ENCODE data around the gene POLRMT.
"Not testable (repeated sequence)": the region's sequence is repeated elsewhere in the genome, so short reads cannot be mapped to it uniquely, and the experiment has no call there.

Gene POLRMT

DNA sequence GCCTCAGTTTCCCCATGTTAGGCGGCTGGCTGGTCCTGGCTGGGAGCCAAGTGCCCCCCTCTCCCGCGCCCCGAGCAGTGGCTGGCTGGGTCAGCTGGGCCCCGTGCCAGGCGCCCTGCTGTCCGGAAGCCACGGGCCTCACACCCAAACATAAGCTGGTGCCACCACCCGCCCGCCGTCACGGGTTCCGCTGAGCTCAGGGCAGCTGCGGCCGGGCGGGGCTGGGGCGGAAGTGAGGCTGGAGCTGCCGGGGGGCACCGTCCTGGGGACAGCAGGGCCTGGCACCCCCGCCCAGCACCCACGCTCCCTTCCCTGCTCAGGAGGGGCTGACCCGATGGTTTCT, 24.4 kb downstream of the POLRMT start:
- no peak for DNase-seq

- DNase-seq = no peak
These were observed 25.0 kb downstream of the POLRMT start for GRCh38 chr19:608155-609003.

- no peak for DNase-seq
These were observed 25.8 kb downstream of the POLRMT start for GRCh38 chr19:607301-608154.

- peak; percentile 73 for DNase-seq
These were observed 28.0 kb downstream of the POLRMT start for GRCh38 chr19:605061-605971.

DNA sequence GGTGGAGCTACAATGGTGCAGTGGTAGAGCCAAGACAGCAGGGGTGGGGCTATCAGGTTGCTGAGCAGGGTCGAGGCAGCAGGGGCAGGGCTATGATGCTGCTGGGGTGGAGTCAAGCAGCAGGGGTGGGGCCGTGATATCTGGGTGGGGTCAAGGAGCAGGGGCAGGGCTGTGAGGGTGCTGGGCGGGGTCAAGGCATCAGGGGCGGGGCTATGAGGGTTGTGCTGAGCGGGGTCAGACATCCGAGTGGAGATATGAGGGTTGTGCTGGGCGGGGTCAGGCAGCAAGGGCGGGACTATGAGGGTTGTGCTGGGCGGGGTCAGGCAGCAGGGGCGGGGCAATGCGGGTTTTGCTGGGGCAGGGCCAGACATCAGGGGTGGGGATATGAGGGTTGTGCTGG, 29.0 kb downstream of the POLRMT start:
- DNase-seq = peak; percentile 83

GRCh38 chr19:603779-604178, 29.6 kb downstream of the POLRMT start:
- DNase-seq = peak; percentile 46

DNA sequence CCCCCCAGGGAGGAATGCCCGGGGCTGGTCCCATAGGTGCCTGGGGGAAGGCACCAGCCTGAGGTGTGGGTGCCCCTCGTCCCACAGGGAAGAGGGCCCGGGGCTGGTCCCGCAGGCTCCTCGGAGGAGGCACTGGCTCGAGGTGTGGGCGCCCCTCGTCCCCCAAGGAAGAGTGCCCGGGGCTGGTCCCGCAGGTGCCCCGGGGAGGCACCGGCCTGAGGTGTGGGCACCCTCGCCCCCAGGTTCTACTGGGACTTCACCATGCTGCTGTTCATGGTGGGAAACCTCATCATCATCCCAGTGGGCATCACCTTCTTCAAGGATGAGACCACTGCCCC, 30.1 kb downstream of the POLRMT start:
- DNase-seq = not testable (repeated sequence)

DNA sequence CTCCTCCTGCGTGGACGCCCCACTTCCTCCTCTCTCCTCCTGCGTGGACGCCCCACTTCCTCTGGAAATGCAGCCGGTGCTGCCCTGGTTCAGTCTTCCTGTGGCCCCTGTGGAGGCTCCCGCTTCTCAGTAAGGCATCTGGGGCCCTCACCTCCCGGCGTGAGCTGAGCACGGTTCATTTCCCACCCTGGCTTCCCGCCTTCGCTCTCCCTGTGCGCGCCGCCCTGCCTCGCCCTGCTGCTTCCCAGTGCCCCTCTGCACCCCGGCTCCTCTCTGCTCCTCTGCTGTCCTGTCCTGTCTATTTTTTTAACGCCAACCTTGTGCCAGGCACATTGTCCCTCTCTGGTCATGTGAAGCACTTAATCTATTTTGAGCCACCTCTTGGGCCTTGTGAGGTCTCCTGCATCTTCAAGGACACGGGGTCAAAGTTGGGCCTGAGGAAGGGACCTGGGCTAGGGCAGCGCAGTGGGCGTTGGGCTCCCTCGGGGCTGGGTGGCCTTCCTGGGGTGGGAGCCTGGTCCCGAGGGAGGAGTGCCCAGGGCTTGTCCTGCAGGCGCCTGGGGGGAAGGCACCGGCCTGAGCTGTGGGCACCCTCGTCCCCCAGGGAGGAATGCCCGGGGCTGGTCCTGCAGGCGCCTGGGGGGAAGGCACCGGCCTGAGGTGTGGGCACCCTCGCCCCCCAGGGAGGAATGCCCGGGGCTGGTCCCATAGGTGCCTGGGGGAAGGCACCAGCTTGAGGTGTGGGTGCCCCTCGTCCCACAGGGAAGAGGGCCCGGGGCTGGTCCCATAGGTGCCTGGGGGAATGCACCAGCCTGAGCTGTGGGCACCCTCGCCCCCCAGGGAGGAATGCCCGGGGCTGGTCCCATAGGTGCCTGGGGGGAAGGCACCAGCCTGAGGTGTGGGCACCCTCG, 30.7 kb downstream of the POLRMT start:
- DNase-seq = no peak

DNA sequence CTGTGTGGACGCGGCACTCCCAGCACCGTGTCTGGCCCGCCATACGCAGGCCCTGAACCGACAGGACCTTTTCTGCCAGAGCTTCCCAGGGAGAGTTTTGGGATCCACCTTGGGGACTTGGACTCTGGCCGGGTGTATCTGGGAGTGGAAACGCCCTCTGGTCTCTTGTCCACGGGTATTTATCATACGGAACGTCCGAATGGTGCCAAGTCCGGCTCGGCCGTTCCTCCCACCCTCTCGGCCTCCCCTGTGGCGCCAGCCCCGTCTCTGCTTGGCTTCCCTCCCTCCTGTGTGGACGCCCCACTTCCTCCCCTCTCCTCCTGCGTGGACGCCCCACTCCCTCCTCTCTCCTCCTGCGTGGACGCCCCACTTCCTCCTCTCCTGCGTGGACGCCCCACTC, 31.5 kb downstream of the POLRMT start:
- no peak for DNase-seq

DNA sequence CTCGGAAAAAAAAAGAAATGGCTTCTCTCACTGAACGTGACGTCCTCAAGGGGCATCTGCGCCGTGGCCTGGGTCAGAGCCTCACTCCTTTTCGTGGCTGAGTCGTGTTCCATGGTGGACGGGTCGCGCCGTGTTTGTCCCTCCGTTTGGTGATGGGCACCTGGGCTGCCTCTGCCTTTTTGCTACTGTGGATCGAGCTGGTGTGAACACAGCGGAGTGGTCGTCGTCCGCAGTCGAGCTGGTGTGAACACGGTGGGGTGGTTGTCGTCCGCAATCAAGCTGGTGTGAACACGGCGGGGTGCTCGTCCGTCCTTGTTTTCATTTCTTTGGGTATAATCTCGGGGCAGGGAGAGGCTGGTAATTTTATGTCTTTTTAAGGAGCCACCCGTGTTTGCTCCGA, 32.0 kb downstream of the POLRMT start:
- DNase-seq = no peak

GRCh38 chr19:597406-598315, 35.7 kb downstream of the POLRMT start:
- DNase-seq = peak; percentile 43

- DNase-seq = no peak
These were observed 37.1 kb downstream of the POLRMT start for GRCh38 chr19:596263-596655.

DNA sequence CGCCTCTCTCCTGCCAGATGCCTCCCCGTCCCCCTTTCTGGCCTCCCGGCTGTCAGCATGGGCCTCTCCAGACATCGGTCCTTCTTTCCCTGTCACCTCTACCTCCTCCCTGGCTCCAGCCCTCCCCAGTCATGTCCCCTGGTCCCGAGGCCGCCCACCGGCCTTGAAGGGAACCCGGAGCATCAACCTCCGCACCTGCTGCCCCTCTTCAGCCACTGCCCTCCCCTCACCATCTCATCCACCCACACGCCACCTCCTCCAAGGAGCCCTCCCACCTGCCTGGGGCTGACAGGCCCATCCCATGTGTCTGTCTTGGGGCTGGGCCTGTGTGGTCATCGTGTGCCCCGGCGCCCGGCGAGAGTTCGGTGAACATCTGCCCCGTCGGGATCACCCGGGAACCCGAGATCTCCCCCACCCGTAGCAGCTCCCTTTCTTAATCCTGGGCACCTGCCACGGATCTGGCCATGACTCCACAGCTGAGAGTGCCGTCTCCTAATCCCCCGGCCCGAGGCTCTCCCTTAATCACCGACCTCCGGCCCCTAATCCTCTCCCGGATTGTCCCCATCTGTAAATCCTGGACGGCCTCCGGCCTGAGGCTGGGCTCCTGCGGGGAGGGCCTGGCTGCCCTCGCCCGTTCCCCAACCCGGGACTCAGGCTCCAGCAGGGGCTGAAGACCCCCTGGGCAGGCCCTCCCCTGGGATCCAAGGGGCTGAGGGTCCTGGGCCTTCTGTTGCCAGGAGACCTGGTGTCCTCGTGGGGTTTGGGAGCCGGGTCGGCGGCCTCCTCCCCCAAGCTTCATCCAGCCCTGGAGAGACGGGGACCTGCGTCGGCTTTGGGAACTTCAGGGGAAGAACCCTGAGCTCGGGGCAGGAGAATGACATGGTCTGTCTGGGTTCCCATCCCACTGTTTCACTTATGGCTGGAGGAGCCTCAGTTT, 37.7 kb downstream of the POLRMT start:
- no peak for DNase-seq

- DNase-seq = no peak
These were observed 39.0 kb downstream of the POLRMT start for GRCh38 chr19:594265-594870.

- DNase-seq = no peak
These were observed 39.8 kb downstream of the POLRMT start for GRCh38 chr19:593505-593904.

GRCh38 chr19:593055-593454, 40.3 kb downstream of the POLRMT start:
- no peak for DNase-seq

- DNase-seq = no peak
These were observed 41.2 kb downstream of the POLRMT start for GRCh38 chr19:592101-592500.

DNA sequence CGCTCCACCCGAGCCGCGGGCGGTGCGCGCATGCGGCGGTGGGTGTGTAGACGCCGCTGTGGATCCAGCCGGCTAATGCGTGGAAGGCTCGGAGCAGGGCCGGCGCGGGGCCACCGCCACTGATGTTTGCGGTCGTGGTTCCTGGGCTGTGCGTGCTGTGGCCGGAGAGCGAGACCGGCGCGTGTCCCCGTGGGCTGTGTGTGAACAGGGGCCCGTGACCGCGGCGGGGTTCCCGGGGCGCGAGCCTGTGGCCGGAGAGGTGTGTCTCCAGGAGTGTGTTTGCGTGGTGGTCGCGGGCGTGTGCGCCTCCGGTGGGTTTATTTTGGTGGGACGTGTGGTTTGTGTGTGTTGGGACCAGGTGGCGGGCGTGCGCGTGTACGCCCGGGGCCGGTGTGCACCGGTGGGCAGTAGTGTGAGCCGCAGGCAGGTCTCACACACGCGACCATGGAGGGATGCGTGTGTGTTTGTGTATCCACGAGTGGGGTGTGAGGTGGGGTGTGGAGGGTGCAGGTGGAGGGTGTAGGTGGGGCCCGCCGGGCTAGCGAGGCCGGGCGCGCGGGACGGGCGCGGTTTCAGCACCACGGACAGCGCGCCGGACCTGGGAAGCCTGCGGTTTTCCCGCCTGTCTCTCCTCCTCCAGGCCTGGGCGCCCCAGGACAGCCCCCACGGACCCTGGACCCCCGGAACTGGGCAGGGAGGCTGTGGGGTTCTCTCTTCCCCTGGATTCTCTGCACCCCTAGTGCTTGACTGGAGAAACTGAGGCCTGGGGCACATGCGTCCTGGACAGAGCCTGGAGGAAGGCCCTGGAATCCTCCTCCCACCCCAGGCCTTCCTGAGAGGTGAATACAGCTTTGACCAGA, 42.0 kb downstream of the POLRMT start:
- DNase-seq = no peak

DNA sequence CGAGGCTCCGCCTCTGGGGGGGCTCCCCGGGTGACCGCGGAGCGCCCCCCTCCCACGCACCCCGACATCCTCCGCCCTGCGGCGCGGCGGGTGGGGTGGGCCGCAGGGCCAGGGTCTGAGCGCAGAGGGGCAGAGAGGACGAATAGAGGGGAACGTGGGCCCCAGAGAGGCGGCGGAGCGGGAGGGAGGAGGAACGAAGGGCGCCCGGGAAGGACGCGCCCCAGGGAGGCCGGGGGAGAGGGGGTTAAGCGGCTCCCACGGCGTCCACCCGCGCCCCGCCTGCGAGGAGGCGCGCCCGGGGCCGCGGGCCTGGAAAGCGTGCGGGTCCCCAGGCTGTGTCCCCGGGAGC, 42.6 kb downstream of the POLRMT start:
- DNase-seq = no peak

Measured in activated CD4-positive, alpha-beta T cell treated with anti-CD3 and anti-CD28 coated beads for 48 hours (primary cell).